ENCODE measurements around the gene TSPO2. TPM values are rescaled to one million over a fixed set of nuclear protein-coding genes. Genes with fewer than 3 reads are reported as not detected.

TSPO2 gene
- total and polyA plus RNA-seq, 3 donors from 2014 or later, result not detected

GRCh38 chr6:41071923-41072835 lies 29.9 kb downstream of the TSPO2 start, which contains the start of gene OARD1:
OARD1 (minus strand) TSS chr6:41072356; CDS start chr6:41071634, 722 bp downstream.
- peak; percentile 99 for DNase-seq
- Histone ChIP-seq H3K27me3 (no peaks in the 10 kb centered on the region), H3K27ac (peak within 1 kb of the TSS; percentile 98 to 100), H3K36me3 (ENCODE audit: low read depth, missing control alignments) (no peaks in the 10 kb centered on the region), H3K4me1 (peaks cover 16% of the 10 kb centered on the region), H3K4me3 (peak within 1 kb of the TSS; percentile 91 to 92), H3K9me3 (no peaks in the 10 kb centered on the region)
- intact Hi-C loops (cut with DNase I; ENCODE audit: low total_unique reads), result no loop called here
- WGBS, 2 donors, result 1% methylated on average over 41 to 63 of the region's 63 CpGs
- TF ChIP-seq CTCF (IDR thresholded peaks at IDR 0.05) (peak in 2 of 3 experiments; percentile 15 to 38), POLR2A (IDR thresholded peaks at IDR 0.05) (peak; percentile 38)

- H3K27ac ChIP-seq, result peak within 1 kb of the TSS; percentile 98 to 100
- 0% methylated on average over 12 to 24 of the region's 37 CpGs for WGBS, 2 donors
- peaks cover 16% of the 10 kb centered on the region for H3K4me1 ChIP-seq
Observed at GRCh38 chr6:41072836-41073202, 30.6 kb downstream of the TSPO2 start, which contains the start of gene NFYA. NFYA (plus strand) TSS chr6:41072974; CDS start chr6:41079090, 6,116 bp downstream.

GRCh38 chr6:41073203-41073967 lies 31.1 kb downstream of the TSPO2 start:
- Histone ChIP-seq H3K27ac (peak overlapping the region; percentile 98 to 100), H3K27me3 (no peaks in the 10 kb centered on the region), H3K4me1 (peaks cover 16% of the 10 kb centered on the region), H3K4me3 (peak overlapping the region; percentile 91 to 92), H3K9me3 (no peaks in the 10 kb centered on the region), H3K36me3 (ENCODE audit: low read depth, missing control alignments) (no peaks in the 10 kb centered on the region)
- intact Hi-C loops (cut with DNase I; ENCODE audit: low total_unique reads), result no loop called here
- WGBS, 2 donors, result 0% methylated on average over 26 to 56 of the region's 74 CpGs
- DNase-seq, result peak; percentile 89
- TF ChIP-seq CTCF (IDR thresholded peaks at IDR 0.05) (peak in 1 of 3 experiments; percentile 28), POLR2A (IDR thresholded peaks at IDR 0.05) (peak; percentile 47)

More at GRCh38 chr6:41072836-41073202, 30.6 kb downstream of the TSPO2 start, which contains the start of gene NFYA:
- DNase-seq, result no peak
- no peaks in the 10 kb centered on the region for H3K27me3 ChIP-seq
- no peaks in the 10 kb centered on the region for H3K36me3 ChIP-seq (ENCODE audit: low read depth, missing control alignments)
- TF ChIP-seq POLR2A (IDR thresholded peaks at IDR 0.05), result no peak
- TF ChIP-seq CTCF (IDR thresholded peaks at IDR 0.05), result no peak
- no peaks in the 10 kb centered on the region for H3K9me3 ChIP-seq
- intact Hi-C loops (cut with DNase I; ENCODE audit: low total_unique reads), result no loop called here
- peak within 1 kb of the TSS; percentile 91 to 92 for H3K4me3 ChIP-seq

DNA sequence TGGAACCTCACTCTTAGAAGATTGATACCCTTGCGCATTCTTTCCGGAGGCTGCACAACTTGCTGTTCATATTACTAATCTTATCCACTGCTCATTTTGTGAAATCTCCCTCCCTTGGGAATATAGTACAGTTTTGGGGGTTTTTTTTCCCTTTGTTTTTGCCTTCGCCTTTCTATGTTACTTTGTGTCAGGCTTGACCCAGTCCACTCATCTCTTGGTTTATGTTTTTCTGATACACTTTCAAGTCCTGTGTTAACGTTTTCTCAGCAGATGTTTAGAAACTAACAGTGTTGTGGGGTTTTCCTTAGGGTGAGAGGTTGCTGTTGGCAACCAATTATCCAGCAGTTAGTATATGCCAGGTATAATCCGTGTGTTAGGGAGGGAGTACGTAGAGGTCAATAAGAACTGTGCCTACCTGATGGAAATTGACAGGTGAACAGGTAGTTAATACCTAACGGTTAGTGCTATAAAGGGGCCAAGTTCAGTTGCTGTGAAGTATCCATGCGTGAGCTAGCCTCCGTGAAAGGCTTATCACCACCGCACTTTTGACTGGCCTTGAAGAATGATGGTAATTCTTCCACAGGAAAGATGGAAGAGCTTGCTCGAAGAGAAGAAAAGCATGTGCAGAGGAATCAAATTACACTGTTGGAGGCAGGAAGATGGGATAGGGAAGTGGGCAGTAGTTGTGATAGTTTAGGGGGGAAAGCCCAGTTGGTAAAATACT lies 31.9 kb downstream of the TSPO2 start:
- H3K9me3 ChIP-seq, result no peaks in the 10 kb centered on the region
- WGBS, 2 donors, result 1 to 4% methylated on average over 11 of the region's 11 CpGs
- H3K4me1 ChIP-seq, result peaks cover 16% of the 10 kb centered on the region
- TF ChIP-seq CTCF (IDR thresholded peaks at IDR 0.05) (no peak), POLR2A (IDR thresholded peaks at IDR 0.05) (no peak)
- H3K27me3 ChIP-seq, result no peaks in the 10 kb centered on the region
- no peaks in the 10 kb centered on the region for H3K36me3 ChIP-seq (ENCODE audit: low read depth, missing control alignments)
- H3K27ac ChIP-seq, result peak overlapping the region; percentile 98 to 100
- peak overlapping the region; percentile 91 to 92 for H3K4me3 ChIP-seq
- intact Hi-C loops (cut with DNase I; ENCODE audit: low total_unique reads), result no loop called here
- DNase-seq, result no peak

Data from testis (tissue), 3 donors.